Fibroblast of skin of scalp (primary cell): ENCODE results near the gene CTNNB1.
"Not testable (repeated sequence)": the region's sequence is repeated elsewhere in the genome, so short reads cannot be mapped to it uniquely, and the experiment has no call there.

ENCODE experiments used
- DNase-seq: peaks from one replicate; pipeline ENCODE4 v3.0.0-alpha.2; 2013

The CTNNB1 gene

GRCh38 chr3:41259449-41260062, 60.3 kb downstream of the CTNNB1 start:
- DNase-seq = peak; percentile 40

GRCh38 chr3:41260063-41260450, 60.8 kb downstream of the CTNNB1 start:
- no peak for DNase-seq

GRCh38 chr3:41265011-41265545, 65.8 kb downstream of the CTNNB1 start:
- DNase-seq = peak; percentile 62

- peak; percentile 96 for DNase-seq
Measured at GRCh38 chr3:41265823-41266273, 66.5 kb downstream of the CTNNB1 start.

- peak; percentile 96 for DNase-seq
Measured at GRCh38 chr3:41267975-41268640, 68.8 kb downstream of the CTNNB1 start.

- DNase-seq = no peak
Measured at GRCh38 chr3:41272667-41273066, 73.4 kb downstream of the CTNNB1 start.

GRCh38 chr3:41274944-41275668, 75.8 kb downstream of the CTNNB1 start:
- peak; percentile 81 for DNase-seq

- DNase-seq = no peak
Measured at GRCh38 chr3:41276191-41276590, 76.9 kb downstream of the CTNNB1 start.

- no peak for DNase-seq
Measured at GRCh38 chr3:41277790-41278465, 78.6 kb downstream of the CTNNB1 start.

- DNase-seq = not testable (repeated sequence)
Measured at GRCh38 chr3:41284934-41285333, 85.6 kb downstream of the CTNNB1 start.

- DNase-seq = no peak
Measured at GRCh38 chr3:41286305-41286704, 87.0 kb downstream of the CTNNB1 start.

GRCh38 chr3:41288785-41289184, 89.5 kb downstream of the CTNNB1 start:
- no peak for DNase-seq
